NAMALWA (cell line): ENCODE results near the gene PRKAG2.

Experiments used
- DNase-seq: peaks from one replicate; pipeline ENCODE4 v3.0.0-alpha.2; 2015; ENCODE audit warnings: low spot score

PRKAG2 gene

DNA sequence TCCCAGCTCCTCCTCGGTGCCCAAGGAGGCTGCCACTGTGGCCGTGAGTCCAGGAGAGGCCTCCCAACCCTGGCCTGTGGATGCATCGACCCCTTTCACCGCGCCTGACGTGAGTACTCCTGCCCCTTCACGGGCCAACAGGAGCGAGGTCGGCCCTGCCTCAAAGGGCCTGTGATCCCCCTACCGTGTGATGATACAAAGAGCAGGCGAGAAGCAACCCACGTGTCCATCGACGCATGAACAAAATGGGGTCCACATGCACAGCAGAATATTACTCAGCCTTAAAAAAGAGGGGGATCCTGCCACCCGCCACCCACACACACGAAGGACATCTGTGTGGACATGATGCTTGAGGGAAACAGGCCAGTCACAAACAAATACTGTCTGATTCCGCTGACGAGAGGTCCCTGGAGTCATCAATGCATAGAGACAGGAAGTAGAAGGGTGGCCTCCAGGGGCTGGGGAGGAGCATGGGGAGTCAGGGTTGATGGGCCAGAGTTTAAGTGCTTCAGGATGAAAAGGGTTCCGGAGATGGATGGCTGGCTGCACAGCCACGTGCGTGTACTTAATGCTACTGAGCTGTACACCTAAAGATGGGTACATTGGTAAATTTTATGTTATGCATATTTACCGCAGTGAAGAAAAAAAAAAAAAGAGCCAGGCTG lies 151.9 kb downstream of the PRKAG2 start:
- no peak for DNase-seq

DNA sequence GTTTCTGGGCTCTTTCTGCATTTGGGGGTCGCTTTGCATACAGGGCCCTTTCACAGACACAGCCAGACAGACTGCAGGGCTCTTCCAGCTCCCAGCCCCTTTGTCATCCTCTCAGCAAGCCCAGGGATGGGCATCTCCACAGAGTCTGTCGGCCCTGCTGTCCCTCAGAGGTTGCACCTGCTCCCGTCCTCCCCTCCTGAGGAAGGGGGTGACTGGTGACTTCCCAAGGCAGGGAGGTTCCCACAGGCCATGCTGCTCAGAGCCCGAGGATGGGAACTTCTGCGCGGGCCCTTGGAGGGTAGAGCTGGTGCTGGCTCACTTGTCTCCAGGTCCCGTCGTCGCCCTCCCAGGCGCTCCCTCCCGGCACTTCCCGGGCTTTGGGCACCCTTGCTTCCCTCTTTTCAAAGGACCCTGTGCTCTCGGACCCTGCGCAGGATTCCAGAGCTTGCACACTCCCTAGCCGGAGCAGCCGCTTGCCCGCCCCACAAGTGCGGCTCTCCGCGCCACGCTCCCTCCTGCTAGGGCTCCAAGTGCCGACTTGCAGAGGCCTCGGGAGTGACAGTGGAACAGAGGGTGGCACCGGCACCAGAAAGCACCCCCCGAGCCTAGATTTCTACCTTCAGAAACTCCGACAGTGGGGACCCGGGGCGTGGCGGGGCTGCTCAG lies 152.5 kb downstream of the PRKAG2 start:
- DNase-seq, result no peak

GRCh38 chr7:151723321-151723720 lies 153.6 kb downstream of the PRKAG2 start:
- no peak for DNase-seq

DNA sequence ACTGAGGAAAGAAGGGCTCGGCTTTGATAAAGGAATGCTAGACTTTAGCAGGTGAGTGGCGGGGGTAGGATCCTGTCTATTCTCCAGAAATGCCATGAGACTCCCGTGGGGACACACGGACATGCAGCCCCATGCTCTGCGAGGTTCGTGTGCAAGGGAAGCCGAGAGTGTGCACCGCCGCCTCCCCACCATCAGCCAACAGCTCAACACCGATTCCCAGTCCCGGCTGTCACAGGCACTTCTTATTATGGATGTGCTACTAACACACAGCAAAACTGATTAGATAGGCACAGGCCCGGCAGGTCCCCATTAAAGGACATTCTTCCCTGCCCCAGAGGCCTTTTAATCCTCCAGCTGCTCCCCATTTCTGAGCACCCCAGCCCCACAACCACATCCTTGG lies 154.4 kb downstream of the PRKAG2 start:
- DNase-seq, result no peak

DNA sequence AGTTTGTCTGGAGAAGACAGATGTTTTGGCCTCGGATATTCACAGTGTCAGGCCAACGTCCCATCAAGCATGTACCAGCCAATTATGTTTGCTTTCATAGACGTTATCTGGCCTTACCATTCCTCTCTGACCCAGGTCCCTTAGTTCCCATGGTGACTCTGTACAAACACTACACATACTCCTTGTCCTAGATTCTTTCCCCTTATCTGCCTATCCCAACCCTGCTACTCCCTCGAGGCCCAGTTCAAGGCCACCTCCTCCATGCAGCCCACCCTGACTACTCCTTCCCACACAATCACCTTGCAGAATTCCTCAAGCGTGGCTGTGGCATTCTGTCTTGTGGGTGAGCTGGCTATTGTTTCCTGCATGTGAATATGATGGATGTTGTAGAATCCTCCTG lies 155.2 kb downstream of the PRKAG2 start:
- DNase-seq, result no peak

- no peak for DNase-seq
Observed at GRCh38 chr7:151721236-151721635, 155.7 kb downstream of the PRKAG2 start.

DNA sequence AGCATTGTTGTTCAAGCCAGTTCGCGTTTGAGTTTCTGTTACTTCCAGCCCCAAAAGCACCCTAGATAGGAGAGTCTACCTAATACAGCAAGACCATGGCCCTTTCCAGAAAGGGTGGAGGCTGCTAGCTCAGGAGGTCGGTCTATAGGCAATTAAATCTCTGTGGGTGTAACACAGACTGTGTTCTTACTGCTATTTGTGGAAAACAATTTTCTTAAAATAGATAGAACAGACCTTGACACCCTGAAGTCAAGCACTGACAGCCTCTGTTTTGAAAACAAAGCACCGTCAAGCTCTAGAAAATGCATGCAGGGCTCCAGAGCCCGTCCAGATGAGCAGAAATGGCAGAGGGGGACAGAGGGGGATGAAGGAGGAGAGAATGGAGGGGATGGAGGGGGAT lies 156.6 kb downstream of the PRKAG2 start:
- DNase-seq, result no peak

- DNase-seq, result no peak
Observed at GRCh38 chr7:151719897-151720242, 157.0 kb downstream of the PRKAG2 start.

- no peak for DNase-seq
Observed at GRCh38 chr7:151719031-151719896, 157.7 kb downstream of the PRKAG2 start.

- no peak for DNase-seq
Observed at GRCh38 chr7:151717918-151718317, 159.0 kb downstream of the PRKAG2 start.

- DNase-seq, result no peak
Observed at GRCh38 chr7:151717415-151717814, 159.5 kb downstream of the PRKAG2 start.

GRCh38 chr7:151716323-151716722 lies 160.6 kb downstream of the PRKAG2 start:
- DNase-seq, result no peak

DNA sequence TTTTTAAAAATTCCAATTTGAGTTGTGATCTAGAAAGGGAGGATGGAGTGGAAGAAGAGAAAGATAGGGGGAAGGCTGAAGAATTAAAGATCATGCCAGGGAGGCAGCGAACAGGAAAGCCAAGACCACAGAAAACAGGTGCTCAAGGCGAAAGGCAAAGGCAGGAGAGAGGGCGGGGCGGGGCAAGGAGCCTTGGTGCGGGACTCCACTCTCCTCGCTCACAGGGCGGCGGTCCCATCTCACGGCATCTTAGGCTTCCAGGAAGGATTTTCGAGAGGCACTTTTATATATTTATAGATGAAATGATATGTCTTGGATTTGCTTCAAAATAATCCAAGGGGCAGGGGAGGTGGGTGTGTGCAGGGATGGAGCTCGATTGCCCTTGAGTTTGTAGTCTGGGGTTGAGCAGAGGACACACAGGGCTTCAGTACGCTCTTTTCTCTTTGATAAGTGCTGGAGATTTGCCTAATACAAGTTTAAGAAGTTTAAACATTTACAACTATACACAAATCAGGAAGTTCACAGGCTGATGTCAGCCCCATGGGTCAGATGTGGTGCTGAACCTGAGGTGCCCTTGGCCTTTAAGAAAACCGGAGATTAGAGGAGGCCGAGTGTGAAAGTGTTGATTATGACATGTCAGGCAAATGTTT lies 161.1 kb downstream of the PRKAG2 start:
- DNase-seq, result no peak

- no peak for DNase-seq
Observed at GRCh38 chr7:151714201-151714600, 162.7 kb downstream of the PRKAG2 start.

- DNase-seq, result no peak
Observed at GRCh38 chr7:151712810-151713125, 164.1 kb downstream of the PRKAG2 start.

- no peak for DNase-seq
Observed at GRCh38 chr7:151711906-151712809, 164.8 kb downstream of the PRKAG2 start.

DNA sequence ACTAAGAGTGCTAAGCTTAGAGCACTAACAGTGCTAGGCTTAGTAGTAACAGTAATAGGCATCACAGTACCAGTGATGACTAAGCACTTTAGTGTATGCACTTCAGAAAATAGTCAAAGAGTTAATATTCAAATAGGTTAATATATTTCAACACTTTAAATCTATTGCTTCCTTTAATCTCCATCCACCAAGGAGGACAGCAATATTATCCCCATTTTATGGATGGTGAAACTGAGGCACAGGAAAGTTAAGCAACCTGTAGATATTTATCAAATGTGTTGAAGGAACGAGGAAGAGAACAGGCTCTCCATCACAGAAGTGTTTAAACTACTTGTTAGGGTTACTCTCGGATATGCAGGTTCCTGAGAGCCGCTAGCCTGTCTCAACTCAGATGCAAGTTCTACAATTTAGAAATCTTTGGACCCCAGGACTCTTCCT lies 165.5 kb downstream of the PRKAG2 start:
- no peak for DNase-seq

DNA sequence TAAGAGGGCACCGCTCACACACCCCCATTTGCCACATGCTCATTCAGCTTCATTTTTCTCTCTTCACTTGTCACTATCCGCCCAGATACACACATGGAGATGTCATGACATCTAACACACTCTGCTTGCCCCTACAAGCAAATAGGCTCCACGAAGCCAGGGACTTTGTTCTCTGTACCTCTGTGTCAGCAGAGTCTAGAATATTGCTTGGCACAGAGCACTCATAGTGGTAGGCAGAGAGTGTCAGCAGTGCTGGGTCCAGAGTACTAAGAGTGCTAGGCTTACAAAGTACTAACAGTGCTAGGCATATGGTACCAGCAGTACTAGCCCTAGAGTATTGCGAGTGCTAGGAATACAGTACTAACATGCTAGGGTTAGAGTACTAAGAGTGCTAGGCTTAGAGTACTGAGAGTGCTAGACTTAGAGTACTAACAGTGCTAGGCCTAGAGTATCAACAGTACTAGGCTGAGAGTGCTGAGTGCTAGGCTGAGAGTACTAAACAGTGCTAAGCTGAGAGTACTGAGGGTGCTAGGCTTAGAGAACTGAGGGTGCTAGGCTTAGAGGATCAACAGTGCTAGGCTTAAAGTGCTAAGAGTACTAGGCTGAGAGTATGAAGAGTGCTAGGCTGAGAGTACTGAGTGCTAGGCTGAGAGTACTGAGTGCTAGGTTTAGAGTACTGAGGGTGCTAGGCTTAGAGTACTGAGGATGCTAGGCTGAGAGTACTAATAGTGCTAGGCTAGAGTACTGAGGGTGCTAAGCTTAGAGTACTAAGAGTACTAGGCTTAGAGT lies 166.1 kb downstream of the PRKAG2 start:
- DNase-seq, result no peak

DNA sequence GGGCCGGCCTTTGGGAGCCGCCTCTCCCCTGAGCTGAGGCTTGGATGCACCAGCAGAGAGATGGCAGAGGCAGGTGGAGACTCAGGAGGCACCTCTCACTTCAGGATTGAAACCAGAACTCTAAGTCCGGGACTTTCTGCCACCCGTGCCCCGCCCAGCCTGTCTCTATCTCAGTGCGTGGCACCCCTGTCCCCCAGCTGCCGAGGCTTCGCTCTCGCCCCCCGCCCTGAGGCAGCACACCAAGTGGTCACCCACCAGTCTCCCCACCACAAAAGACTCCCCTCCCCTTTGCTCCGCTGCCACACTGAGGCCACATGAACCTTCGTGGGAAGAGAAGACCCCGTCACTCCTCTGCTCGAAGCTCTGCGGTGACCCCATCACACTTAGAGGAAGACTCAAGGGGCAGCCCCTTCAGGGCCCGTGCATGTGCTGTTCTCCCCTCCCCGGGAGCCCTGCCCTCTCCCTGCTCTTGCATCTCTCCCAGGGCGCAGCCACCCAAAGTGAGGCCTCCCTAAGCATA lies 166.7 kb downstream of the PRKAG2 start:
- no peak for DNase-seq
